ENCODE measurements around the gene LRMDA.

LRMDA gene

GRCh38 chr10:76399226-76399625 is 967.8 kb downstream of the LRMDA start:
- Histone ChIP-seq H3K4me3 (ENCODE audit: low read depth in 1 of 2, low read length in 2 of 2) (no peak overlapping the region), H3K4me1 (ENCODE audit: insufficient read depth, low read length) (no peaks in the 10 kb centered on the region), H3K4me2 (ENCODE audit: insufficient read depth, low read length) (no peak overlapping the region), H3K36me3 (ENCODE audit: insufficient read depth, low read length) (no peaks in the 10 kb centered on the region), H3K9me3 (ENCODE audit: insufficient read depth, low read length, severe bottlenecking) (no peaks in the 10 kb centered on the region), H4K20me1 (ENCODE audit: insufficient read depth, low read length) (no peaks in the 10 kb centered on the region), H2AFZ (ENCODE audit: low read depth, low read length) (no peak overlapping the region), H3K27ac (ENCODE audit: low read length) (no peak overlapping the region), H3K9ac (ENCODE audit: low read depth, low read length) (no peak overlapping the region), H3K27me3 (ENCODE audit: insufficient read depth, low read length, poor library complexity) (no peaks in the 10 kb centered on the region), H3K79me2 (ENCODE audit: insufficient read depth, low read length) (no peaks in the 10 kb centered on the region)
- no peak for DNase-seq
- TF ChIP-seq, protein P1, sequence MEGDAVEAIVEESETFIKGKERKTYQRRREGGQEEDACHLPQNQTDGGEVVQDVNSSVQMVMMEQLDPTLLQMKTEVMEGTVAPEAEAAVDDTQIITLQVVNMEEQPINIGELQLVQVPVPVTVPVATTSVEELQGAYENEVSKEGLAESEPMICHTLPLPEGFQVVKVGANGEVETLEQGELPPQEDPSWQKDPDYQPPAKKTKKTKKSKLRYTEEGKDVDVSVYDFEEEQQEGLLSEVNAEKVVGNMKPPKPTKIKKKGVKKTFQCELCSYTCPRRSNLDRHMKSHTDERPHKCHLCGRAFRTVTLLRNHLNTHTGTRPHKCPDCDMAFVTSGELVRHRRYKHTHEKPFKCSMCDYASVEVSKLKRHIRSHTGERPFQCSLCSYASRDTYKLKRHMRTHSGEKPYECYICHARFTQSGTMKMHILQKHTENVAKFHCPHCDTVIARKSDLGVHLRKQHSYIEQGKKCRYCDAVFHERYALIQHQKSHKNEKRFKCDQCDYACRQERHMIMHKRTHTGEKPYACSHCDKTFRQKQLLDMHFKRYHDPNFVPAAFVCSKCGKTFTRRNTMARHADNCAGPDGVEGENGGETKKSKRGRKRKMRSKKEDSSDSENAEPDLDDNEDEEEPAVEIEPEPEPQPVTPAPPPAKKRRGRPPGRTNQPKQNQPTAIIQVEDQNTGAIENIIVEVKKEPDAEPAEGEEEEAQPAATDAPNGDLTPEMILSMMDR (IDR thresholded peaks at IDR 0.05; ENCODE audit: borderline replicate concordance, extremely low read depth, low read length, poor library complexity, severe bottlenecking) = no peak
- TF ChIP-seq EZH2 (IDR thresholded peaks at IDR 0.05; ENCODE audit: borderline replicate concordance, low read depth, low read length, severe bottlenecking) = no peak
- ATAC-seq (ENCODE audit: insufficient read depth, low read depth) = no peak

GRCh38 chr10:76401006-76401405 is 969.6 kb downstream of the LRMDA start:
- DNase-seq (no peak), ATAC-seq (ENCODE audit: insufficient read depth, low read depth) (no peak)
- Histone ChIP-seq H3K27ac (ENCODE audit: low read length) (no peak overlapping the region), H3K79me2 (ENCODE audit: insufficient read depth, low read length) (no peaks in the 10 kb centered on the region), H2AFZ (ENCODE audit: low read depth, low read length) (no peak overlapping the region), H3K4me3 (ENCODE audit: low read depth in 1 of 2, low read length in 2 of 2) (no peak overlapping the region), H3K36me3 (ENCODE audit: insufficient read depth, low read length) (no peaks in the 10 kb centered on the region), H3K4me1 (ENCODE audit: insufficient read depth, low read length) (no peaks in the 10 kb centered on the region), H3K4me2 (ENCODE audit: insufficient read depth, low read length) (no peak overlapping the region), H3K9ac (ENCODE audit: low read depth, low read length) (no peak overlapping the region), H3K9me3 (ENCODE audit: insufficient read depth, low read length, severe bottlenecking) (no peaks in the 10 kb centered on the region), H4K20me1 (ENCODE audit: insufficient read depth, low read length) (no peaks in the 10 kb centered on the region), H3K27me3 (ENCODE audit: insufficient read depth, low read length, poor library complexity) (no peaks in the 10 kb centered on the region)
- TF ChIP-seq EZH2 (IDR thresholded peaks at IDR 0.05; ENCODE audit: borderline replicate concordance, low read depth, low read length, severe bottlenecking) = no peak
- TF ChIP-seq, protein P1 (IDR thresholded peaks at IDR 0.05; ENCODE audit: borderline replicate concordance, extremely low read depth, low read length, poor library complexity, severe bottlenecking) = no peak

DNA sequence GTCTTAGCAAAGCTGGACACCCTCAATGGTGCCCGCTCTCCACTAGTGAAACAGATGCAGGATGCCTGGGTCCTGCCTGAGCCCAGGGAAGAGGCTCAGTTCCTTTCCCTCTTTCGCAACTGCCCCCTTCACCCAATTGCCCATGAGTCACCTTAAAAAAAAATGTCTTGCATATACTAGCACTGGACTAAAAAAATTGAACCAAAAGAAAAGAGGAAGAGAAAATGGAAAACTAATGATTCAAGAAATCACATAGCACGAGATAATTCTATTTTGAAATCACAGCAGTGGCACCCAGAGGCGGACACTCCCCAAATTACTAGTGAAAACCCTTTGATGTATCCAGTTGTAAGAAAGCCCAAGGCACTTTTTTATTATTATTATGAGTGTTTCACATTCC is 972.5 kb downstream of the LRMDA start:
- Histone ChIP-seq H3K4me1 (ENCODE audit: insufficient read depth, low read length) (no peaks in the 10 kb centered on the region), H3K9me3 (ENCODE audit: insufficient read depth, low read length, severe bottlenecking) (no peaks in the 10 kb centered on the region), H2AFZ (ENCODE audit: low read depth, low read length) (no peak overlapping the region), H3K27ac (ENCODE audit: low read length) (no peak overlapping the region), H3K4me2 (ENCODE audit: insufficient read depth, low read length) (no peak overlapping the region), H3K27me3 (ENCODE audit: insufficient read depth, low read length, poor library complexity) (no peaks in the 10 kb centered on the region), H3K36me3 (ENCODE audit: insufficient read depth, low read length) (no peaks in the 10 kb centered on the region), H3K79me2 (ENCODE audit: insufficient read depth, low read length) (no peaks in the 10 kb centered on the region), H3K4me3 (ENCODE audit: low read depth in 1 of 2, low read length in 2 of 2) (no peak overlapping the region), H4K20me1 (ENCODE audit: insufficient read depth, low read length) (no peaks in the 10 kb centered on the region), H3K9ac (ENCODE audit: low read depth, low read length) (no peak overlapping the region)
- no peak for ATAC-seq (ENCODE audit: insufficient read depth, low read depth)
- TF ChIP-seq EZH2 (IDR thresholded peaks at IDR 0.05; ENCODE audit: borderline replicate concordance, low read depth, low read length, severe bottlenecking) = no peak
- TF ChIP-seq, protein P1 (IDR thresholded peaks at IDR 0.05; ENCODE audit: borderline replicate concordance, extremely low read depth, low read length, poor library complexity, severe bottlenecking) = no peak
- DNase-seq = no peak

DNA sequence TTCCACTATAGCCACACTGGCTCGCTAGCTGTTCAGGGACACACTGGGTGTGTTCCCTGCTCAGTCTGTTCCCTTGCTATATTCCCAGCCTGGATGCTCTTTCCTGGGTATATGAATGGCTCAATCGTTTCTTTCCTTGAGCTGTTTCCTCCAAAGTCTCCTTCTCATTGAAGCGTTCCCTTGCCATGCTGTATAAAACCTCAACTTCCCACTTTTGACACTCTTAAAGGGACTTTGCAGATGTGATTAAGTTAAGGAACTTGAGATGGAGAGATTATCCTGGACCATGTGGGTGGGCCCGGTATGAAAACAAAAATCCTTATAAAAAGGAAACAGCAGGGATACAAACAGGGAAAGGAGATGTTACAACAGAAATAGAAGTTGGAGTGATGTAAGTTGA is 973.1 kb downstream of the LRMDA start:
- Histone ChIP-seq H3K27me3 (ENCODE audit: insufficient read depth, low read length, poor library complexity) (no peaks in the 10 kb centered on the region), H4K20me1 (ENCODE audit: insufficient read depth, low read length) (no peaks in the 10 kb centered on the region), H3K9ac (ENCODE audit: low read depth, low read length) (no peak overlapping the region), H3K79me2 (ENCODE audit: insufficient read depth, low read length) (no peaks in the 10 kb centered on the region), H3K4me3 (ENCODE audit: low read depth in 1 of 2, low read length in 2 of 2) (no peak overlapping the region), H3K4me2 (ENCODE audit: insufficient read depth, low read length) (no peak overlapping the region), H3K4me1 (ENCODE audit: insufficient read depth, low read length) (no peaks in the 10 kb centered on the region), H2AFZ (ENCODE audit: low read depth, low read length) (no peak overlapping the region), H3K9me3 (ENCODE audit: insufficient read depth, low read length, severe bottlenecking) (no peaks in the 10 kb centered on the region), H3K27ac (ENCODE audit: low read length) (no peak overlapping the region), H3K36me3 (ENCODE audit: insufficient read depth, low read length) (no peaks in the 10 kb centered on the region)
- no peak for TF ChIP-seq EZH2 (IDR thresholded peaks at IDR 0.05; ENCODE audit: borderline replicate concordance, low read depth, low read length, severe bottlenecking)
- TF ChIP-seq, protein P1 (IDR thresholded peaks at IDR 0.05; ENCODE audit: borderline replicate concordance, extremely low read depth, low read length, poor library complexity, severe bottlenecking) = no peak
- no peak for ATAC-seq (ENCODE audit: insufficient read depth, low read depth)
- DNase-seq = no peak

Data from DND-41 (cell line).